WERI-Rb-1 (cell line): ENCODE results near the gene NCOA7.

Experiments
- DNase-seq: peaks from one replicate; pipeline ENCODE4 v3.0.0-alpha.2; 2020
- H3K27ac ChIP-seq: fragments of 250-450 bp; sonication (Bioruptor Pico); 2 replicates; pipeline ENCODE4 v1.5.1; 2020; ENCODE audit warnings: mild to moderate bottlenecking, moderate library complexity
- H3K27me3 ChIP-seq: fragments of 250-450 bp; sonication (Bioruptor Pico); 2 replicates; pipeline ENCODE4 v1.5.1; 2021; ENCODE audit warnings: mild to moderate bottlenecking, low read depth, moderate library complexity; ENCODE audit not compliant: insufficient read depth, severe bottlenecking
- H3K36me3 ChIP-seq: fragments of 250-450 bp; sonication (Bioruptor Pico); 2 replicates; pipeline ENCODE4 v1.5.1; 2020; ENCODE audit warnings: mild to moderate bottlenecking, moderate library complexity
- H3K4me3 ChIP-seq: 2 replicates; pipeline ENCODE4 v1.5.1; 2011; ENCODE audit warnings: low read depth, mild to moderate bottlenecking, control low read depth, low read length
- H3K9me3 ChIP-seq: fragments of 250-450 bp; sonication (Bioruptor Pico); 2 replicates; pipeline ENCODE4 v1.5.1; 2021; ENCODE audit warnings: mild to moderate bottlenecking, moderate library complexity; ENCODE audit not compliant: severe bottlenecking
- TF ChIP-seq, protein P1 (sequence below): IDR thresholded peaks from 2 replicates; pipeline ENCODE4 v1.5.1; 2011; ENCODE audit warnings: low read depth, mild to moderate bottlenecking, control low read depth, inconsistent platforms, low read length

Gene NCOA7

DNA sequence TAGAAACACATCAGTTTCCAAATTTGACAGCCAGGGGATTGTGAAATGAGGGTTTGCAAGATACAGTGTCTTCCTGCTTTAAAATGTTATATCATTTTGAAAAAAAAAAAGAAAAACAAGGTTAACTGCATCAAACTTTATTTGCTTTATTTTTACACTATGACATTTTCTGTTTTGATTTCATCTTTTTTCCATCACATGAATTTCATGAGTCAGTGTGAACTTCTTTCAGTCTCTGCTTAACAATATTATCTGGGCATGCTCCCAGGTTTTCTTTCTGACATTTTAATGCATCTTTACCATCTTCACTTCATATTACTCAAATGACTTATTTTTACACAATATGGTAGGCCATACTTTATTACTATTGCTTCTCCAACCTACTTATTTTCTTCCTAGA is 1.9 kb downstream of the NCOA7 start:
- TF ChIP-seq, protein P1, sequence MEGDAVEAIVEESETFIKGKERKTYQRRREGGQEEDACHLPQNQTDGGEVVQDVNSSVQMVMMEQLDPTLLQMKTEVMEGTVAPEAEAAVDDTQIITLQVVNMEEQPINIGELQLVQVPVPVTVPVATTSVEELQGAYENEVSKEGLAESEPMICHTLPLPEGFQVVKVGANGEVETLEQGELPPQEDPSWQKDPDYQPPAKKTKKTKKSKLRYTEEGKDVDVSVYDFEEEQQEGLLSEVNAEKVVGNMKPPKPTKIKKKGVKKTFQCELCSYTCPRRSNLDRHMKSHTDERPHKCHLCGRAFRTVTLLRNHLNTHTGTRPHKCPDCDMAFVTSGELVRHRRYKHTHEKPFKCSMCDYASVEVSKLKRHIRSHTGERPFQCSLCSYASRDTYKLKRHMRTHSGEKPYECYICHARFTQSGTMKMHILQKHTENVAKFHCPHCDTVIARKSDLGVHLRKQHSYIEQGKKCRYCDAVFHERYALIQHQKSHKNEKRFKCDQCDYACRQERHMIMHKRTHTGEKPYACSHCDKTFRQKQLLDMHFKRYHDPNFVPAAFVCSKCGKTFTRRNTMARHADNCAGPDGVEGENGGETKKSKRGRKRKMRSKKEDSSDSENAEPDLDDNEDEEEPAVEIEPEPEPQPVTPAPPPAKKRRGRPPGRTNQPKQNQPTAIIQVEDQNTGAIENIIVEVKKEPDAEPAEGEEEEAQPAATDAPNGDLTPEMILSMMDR: no peak
- Histone ChIP-seq H3K4me3 (no peak overlapping the region), H3K27ac (no peak overlapping the region), H3K9me3 (no peaks in the 10 kb centered on the region), H3K27me3 (no peaks in the 10 kb centered on the region), H3K36me3 (no peaks in the 10 kb centered on the region)
- DNase-seq: no peak

- Histone ChIP-seq H3K9me3 (no peaks in the 10 kb centered on the region), H3K27me3 (no peaks in the 10 kb centered on the region), H3K4me3 (no peak overlapping the region), H3K36me3 (no peaks in the 10 kb centered on the region), H3K27ac (no peak overlapping the region)
- no peak for DNase-seq
- TF ChIP-seq, protein P1: no peak
Observed at GRCh38 chr6:125793280-125793679, 2.5 kb downstream of the NCOA7 start.

- TF ChIP-seq, protein P1: no peak
- Histone ChIP-seq H3K36me3 (no peaks in the 10 kb centered on the region), H3K4me3 (no peak overlapping the region), H3K27me3 (no peaks in the 10 kb centered on the region), H3K9me3 (no peaks in the 10 kb centered on the region), H3K27ac (no peak overlapping the region)
- no peak for DNase-seq
Observed at GRCh38 chr6:125793863-125794262, 3.1 kb downstream of the NCOA7 start.

GRCh38 chr6:125794342-125795137 is 3.8 kb downstream of the NCOA7 start:
- Histone ChIP-seq H3K9me3 (no peaks in the 10 kb centered on the region), H3K36me3 (no peaks in the 10 kb centered on the region), H3K27ac (no peak overlapping the region), H3K4me3 (no peak overlapping the region), H3K27me3 (no peaks in the 10 kb centered on the region)
- DNase-seq: no peak
- TF ChIP-seq, protein P1: no peak

DNA sequence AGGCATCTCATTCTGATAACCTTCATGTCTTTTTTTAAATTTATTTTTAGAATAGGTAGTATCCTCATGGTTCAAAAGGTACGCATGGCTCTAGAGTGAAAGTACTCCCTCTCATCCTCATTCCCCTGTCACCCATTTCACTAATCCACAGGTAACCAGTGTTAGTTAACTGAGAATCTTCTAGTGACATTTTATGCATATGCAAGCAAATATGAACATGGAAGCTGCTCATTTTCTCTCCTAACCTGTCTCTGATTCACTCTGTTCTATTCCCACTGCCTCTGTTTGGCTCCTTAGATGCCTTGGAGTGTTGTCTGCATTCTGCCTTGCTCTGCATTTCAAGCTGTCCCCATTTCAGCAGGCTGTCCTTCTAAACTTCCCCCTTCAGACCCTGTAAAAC is 4.5 kb downstream of the NCOA7 start:
- no peaks in the 10 kb centered on the region for H3K9me3 ChIP-seq
- H3K36me3 ChIP-seq: no peaks in the 10 kb centered on the region
- DNase-seq: no peak
- TF ChIP-seq, protein P1: no peak
- H3K4me3 ChIP-seq: no peak overlapping the region
- H3K27me3 ChIP-seq: no peaks in the 10 kb centered on the region
- no peak overlapping the region for H3K27ac ChIP-seq
